Measurements from ENCODE around the gene IGF1R. TPM values are rescaled to one million over a fixed set of nuclear protein-coding genes. Genes with fewer than 3 reads are reported as not detected.

The IGF1R gene
- total RNA-seq, 4 donors from 2014 or later = 59.6 to 172 (median 88.5) TPM

GRCh38 chr15:98878172-98878571 is 229.8 kb downstream of the IGF1R start:
- no peak overlapping the region for H3K4me3 ChIP-seq (ENCODE audit: low read depth, poor library complexity, severe bottlenecking)
- TF ChIP-seq POLR2A (IDR thresholded peaks at IDR 0.05) (no peak), CTCF (IDR thresholded peaks at IDR 0.05) (no peak)
- intact Hi-C loops (cut with DNase I; ENCODE audit: low total_unique reads) = no loop called here
- WGBS, 2 donors = 78 to 80% methylated on average over 3 of the region's 3 CpGs
- DNase-seq (ENCODE audit: low spot score in 2 of 2) = no peak

- TF ChIP-seq POLR2A (IDR thresholded peaks at IDR 0.05) (no peak), CTCF (IDR thresholded peaks at IDR 0.05) (no peak)
- DNase-seq (ENCODE audit: low spot score in 2 of 2) = no peak
- intact Hi-C loops (cut with DNase I; ENCODE audit: low total_unique reads) = no loop called here
- WGBS, 2 donors = 93 to 96% methylated on average over 14 of the region's 14 CpGs
- no peak overlapping the region for H3K4me3 ChIP-seq (ENCODE audit: low read depth, poor library complexity, severe bottlenecking)
These were observed 230.5 kb downstream of the IGF1R start for GRCh38 chr15:98878862-98879261.

- intact Hi-C loops (cut with DNase I; ENCODE audit: low total_unique reads) = no loop called here
- DNase-seq (ENCODE audit: low spot score in 2 of 2) = no peak
- no peak overlapping the region for H3K4me3 ChIP-seq (ENCODE audit: low read depth, poor library complexity, severe bottlenecking)
- 74 to 78% methylated on average over 14 of the region's 14 CpGs for WGBS, 2 donors
- TF ChIP-seq POLR2A (IDR thresholded peaks at IDR 0.05) (no peak), CTCF (IDR thresholded peaks at IDR 0.05) (no peak)
These were observed 233.5 kb downstream of the IGF1R start for GRCh38 chr15:98881526-98882520.

- DNase-seq (ENCODE audit: low spot score in 2 of 2) = no peak
- intact Hi-C loops (cut with DNase I; ENCODE audit: low total_unique reads) = no loop called here
These were observed 235.1 kb downstream of the IGF1R start for GRCh38 chr15:98883478-98883877.

GRCh38 chr15:98884894-98885293 is 236.6 kb downstream of the IGF1R start:
- H3K4me3 ChIP-seq (ENCODE audit: low read depth, poor library complexity, severe bottlenecking) = no peak overlapping the region
- WGBS, 2 donors = 56 to 80% methylated on average over 3 of the region's 3 CpGs
- intact Hi-C loops (cut with DNase I; ENCODE audit: low total_unique reads) = no loop called here
- TF ChIP-seq POLR2A (IDR thresholded peaks at IDR 0.05) (no peak), CTCF (IDR thresholded peaks at IDR 0.05) (no peak)
- DNase-seq (ENCODE audit: low spot score in 2 of 2) = no peak

More at GRCh38 chr15:98883478-98883877, 235.1 kb downstream of the IGF1R start:
- no peak for TF ChIP-seq POLR2A (IDR thresholded peaks at IDR 0.05)
- no peak for TF ChIP-seq CTCF (IDR thresholded peaks at IDR 0.05)
- no peak overlapping the region for H3K4me3 ChIP-seq (ENCODE audit: low read depth, poor library complexity, severe bottlenecking)
- 90 to 94% methylated on average over 11 of the region's 11 CpGs for WGBS, 2 donors
